Activated CD8-positive, alpha-beta memory T cell treated with anti-CD3 and anti-CD28 coated beads, Interleukin-2, amount 50 U/mL, for 24 hours (primary cell): Measurements from ENCODE around the gene TMUB2.
"Not testable (repeated sequence)": the region's sequence is repeated elsewhere in the genome, so short reads cannot be mapped to it uniquely, and the experiment has no call there.

Experiments
- DNase-seq: peaks from one replicate; pipeline ENCODE4 v3.0.0-alpha.2; 2020; ENCODE audit errors: extremely low read depth

Gene TMUB2

GRCh38 chr17:44186307-44187130 lies at the start of gene TMUB2:
TMUB2 (plus strand) TSS chr17:44186972; CDS start chr17:44187709, 737 bp downstream.
- peak; percentile 96 for DNase-seq

- DNase-seq, result peak; percentile 49
These were observed 48.7 kb upstream of the TMUB2 start for GRCh38 chr17:44137891-44138709.

- not testable (repeated sequence) for DNase-seq
These were observed 42.9 kb upstream of the TMUB2 start for GRCh38 chr17:44143921-44144320.

- no peak for DNase-seq
These were observed 41.6 kb upstream of the TMUB2 start for GRCh38 chr17:44144966-44145739.

GRCh38 chr17:44146375-44147346 lies 40.1 kb upstream of the TMUB2 start:
- DNase-seq, result no peak

GRCh38 chr17:44147812-44148211 lies 39.0 kb upstream of the TMUB2 start:
- DNase-seq, result no peak

GRCh38 chr17:44149066-44149465 lies 37.7 kb upstream of the TMUB2 start:
- not testable (repeated sequence) for DNase-seq

GRCh38 chr17:44149750-44150329 lies 36.9 kb upstream of the TMUB2 start:
- DNase-seq, result no peak

- DNase-seq, result no peak
These were observed 33.9 kb upstream of the TMUB2 start for GRCh38 chr17:44152875-44153274.

GRCh38 chr17:44155488-44155887 lies 31.3 kb upstream of the TMUB2 start:
- no peak for DNase-seq

GRCh38 chr17:44159519-44160210 lies 27.1 kb upstream of the TMUB2 start:
- DNase-seq, result no peak

GRCh38 chr17:44164476-44164875 lies 22.3 kb upstream of the TMUB2 start:
- no peak for DNase-seq

GRCh38 chr17:44167181-44167861 lies 19.5 kb upstream of the TMUB2 start:
- DNase-seq, result no peak

GRCh38 chr17:44170135-44170498 lies 16.7 kb upstream of the TMUB2 start:
- DNase-seq, result no peak

- no peak for DNase-seq
These were observed 16.1 kb upstream of the TMUB2 start, which contains the start of gene ASB16 for GRCh38 chr17:44170499-44171201. ASB16 (plus strand) TSS chr17:44170704; CDS start chr17:44170790, 86 bp downstream.

GRCh38 chr17:44171931-44172455 lies 14.8 kb upstream of the TMUB2 start:
- no peak for DNase-seq

- no peak for DNase-seq
These were observed 12.3 kb upstream of the TMUB2 start for GRCh38 chr17:44174427-44174826.

- no peak for DNase-seq
These were observed 10.5 kb upstream of the TMUB2 start for GRCh38 chr17:44176257-44176656.
